AG09319 (cell line): ENCODE results near the gene TCF4.

Source experiments
- DNase-seq: peaks from one replicate; pipeline ENCODE4 v3.0.0-alpha.2; 2010; ENCODE audit warnings: low read depth; ENCODE audit errors: extremely low read depth
- TF ChIP-seq, protein P1 (sequence below): IDR thresholded peaks from 2 replicates; pipeline ENCODE4 v1.5.1; 2011; ENCODE audit warnings: low read depth, mild to moderate bottlenecking, inconsistent platforms, low read length, moderate library complexity

TCF4 gene

DNA sequence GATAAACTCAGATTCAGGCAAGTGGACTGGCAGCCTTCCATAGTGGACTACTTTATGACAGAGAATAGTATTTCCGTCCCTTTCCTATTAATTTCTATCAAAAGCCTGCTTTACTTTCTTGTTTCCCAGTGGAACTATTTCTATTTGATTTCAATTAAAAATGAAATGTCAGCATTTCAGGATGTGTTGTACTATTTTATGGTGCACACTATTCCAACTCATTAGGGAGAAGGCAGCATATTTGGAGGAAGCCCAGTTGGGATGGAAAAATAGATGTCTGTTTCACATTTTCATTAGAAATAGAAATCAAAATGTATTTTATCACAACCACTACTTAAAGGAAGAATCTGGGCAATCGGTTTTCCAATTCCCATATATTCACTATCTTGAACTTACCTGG lies 37.9 kb upstream of the TCF4 start:
- DNase-seq = no peak
- TF ChIP-seq, protein P1, sequence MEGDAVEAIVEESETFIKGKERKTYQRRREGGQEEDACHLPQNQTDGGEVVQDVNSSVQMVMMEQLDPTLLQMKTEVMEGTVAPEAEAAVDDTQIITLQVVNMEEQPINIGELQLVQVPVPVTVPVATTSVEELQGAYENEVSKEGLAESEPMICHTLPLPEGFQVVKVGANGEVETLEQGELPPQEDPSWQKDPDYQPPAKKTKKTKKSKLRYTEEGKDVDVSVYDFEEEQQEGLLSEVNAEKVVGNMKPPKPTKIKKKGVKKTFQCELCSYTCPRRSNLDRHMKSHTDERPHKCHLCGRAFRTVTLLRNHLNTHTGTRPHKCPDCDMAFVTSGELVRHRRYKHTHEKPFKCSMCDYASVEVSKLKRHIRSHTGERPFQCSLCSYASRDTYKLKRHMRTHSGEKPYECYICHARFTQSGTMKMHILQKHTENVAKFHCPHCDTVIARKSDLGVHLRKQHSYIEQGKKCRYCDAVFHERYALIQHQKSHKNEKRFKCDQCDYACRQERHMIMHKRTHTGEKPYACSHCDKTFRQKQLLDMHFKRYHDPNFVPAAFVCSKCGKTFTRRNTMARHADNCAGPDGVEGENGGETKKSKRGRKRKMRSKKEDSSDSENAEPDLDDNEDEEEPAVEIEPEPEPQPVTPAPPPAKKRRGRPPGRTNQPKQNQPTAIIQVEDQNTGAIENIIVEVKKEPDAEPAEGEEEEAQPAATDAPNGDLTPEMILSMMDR = no peak

DNA sequence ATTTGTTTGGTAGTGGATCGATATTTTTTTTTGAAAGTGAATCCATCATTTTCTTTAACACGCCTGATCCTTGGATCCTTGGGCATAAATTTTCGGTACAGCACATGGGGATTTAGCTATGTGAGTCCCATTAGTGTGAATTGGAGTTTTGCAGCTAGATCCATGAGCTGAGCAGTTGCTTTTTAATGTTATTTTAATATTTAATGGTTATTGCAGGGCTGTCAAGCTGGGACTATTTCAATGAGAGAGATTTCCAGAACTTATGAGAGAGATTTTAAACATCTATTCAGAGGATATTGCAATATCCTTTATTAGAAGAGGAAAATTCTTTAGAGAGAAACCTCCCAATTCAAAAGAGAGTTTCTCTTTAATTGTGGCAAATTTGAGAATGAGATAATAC lies 35.6 kb upstream of the TCF4 start:
- DNase-seq = no peak
- TF ChIP-seq, protein P1 = no peak

DNA sequence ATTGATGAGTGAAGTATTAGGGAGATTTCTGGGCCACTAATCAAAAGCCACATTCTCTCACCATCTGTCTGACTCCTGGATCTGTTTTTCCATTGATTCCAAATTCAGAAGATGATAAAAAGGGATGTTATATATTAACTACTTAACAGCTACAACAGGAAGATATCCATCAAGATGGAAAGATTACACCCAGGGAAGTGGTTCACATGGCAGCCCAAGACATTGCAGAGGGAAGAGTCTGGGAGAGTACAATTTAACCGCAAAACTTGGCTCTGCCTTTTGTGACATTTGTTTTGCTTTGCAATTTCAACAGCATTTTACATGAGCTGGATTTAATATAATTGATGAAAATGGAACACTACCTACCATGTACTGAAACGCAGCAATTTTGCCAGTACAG lies 22.5 kb upstream of the TCF4 start:
- no peak for DNase-seq
- TF ChIP-seq, protein P1 = no peak

DNA sequence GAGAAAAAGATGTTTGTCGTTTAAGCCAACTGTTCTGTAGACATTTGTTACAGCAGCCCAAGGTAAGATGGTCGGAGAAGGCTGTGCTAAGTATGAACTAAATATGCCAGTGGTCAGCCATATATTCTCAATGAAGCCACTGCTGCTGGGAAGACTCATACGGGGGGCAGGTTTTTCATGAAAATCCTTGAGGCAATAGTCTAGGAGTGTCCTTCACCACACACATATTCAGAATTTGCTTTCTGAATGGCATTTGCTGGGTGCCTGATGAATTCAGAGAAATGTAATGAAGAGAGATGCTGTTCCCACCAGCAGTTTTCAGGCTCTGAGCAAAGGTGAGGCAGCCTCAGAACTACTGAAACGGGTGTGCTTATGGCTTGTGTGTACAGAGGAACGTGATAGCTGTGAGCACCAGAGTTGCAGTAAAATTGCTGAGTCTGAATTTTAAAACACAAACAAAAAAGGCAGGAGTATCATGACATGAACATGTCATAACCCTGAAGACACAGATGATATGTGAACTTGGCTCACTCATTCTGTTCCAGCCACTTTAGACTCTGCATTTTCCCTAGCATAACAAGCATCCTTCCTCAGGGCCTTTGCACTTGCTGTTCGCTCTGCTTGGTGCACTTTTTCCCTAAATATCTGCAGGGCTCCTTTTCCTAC lies 21.3 kb upstream of the TCF4 start:
- TF ChIP-seq, protein P1 = no peak
- DNase-seq = no peak

DNA sequence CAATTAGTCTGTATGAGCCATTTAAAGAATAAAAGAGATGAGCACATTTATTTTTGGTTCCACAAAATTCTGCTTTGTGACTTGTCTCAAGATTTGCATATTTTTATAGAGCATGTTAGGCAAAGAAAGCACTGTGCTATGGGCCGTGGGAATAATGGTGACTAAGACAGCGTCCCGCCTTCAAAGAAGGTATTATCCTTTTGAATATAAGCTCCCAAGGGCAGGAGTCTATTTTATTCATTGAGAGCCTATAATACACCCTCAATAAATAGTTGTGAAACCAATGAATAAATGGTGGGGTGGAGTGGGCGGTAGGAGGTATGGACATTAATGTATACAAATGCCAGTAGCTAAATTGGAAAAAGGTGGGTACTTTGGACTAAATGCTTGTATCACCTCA lies 20.5 kb upstream of the TCF4 start:
- no peak for DNase-seq
- TF ChIP-seq, protein P1 = no peak

DNA sequence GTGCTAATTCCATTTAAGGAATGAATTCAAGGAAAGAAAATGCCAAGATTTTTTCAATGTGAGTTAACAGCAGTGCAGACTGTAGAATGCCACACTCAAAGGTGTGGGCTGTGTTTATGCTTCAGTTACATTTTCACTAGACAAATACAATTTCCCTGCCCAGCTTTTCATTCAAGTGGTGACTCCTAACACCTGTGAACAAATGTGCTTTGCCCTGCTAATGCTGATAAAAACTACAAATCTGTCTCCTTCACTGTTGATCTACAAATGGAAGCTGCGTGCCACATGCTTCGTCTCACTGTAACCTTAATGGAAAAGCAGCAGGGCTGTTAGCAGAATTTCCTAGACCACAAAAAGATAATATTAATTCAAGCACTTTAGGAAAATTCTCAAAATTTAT lies 19.8 kb upstream of the TCF4 start:
- TF ChIP-seq, protein P1 = no peak
- no peak for DNase-seq

DNA sequence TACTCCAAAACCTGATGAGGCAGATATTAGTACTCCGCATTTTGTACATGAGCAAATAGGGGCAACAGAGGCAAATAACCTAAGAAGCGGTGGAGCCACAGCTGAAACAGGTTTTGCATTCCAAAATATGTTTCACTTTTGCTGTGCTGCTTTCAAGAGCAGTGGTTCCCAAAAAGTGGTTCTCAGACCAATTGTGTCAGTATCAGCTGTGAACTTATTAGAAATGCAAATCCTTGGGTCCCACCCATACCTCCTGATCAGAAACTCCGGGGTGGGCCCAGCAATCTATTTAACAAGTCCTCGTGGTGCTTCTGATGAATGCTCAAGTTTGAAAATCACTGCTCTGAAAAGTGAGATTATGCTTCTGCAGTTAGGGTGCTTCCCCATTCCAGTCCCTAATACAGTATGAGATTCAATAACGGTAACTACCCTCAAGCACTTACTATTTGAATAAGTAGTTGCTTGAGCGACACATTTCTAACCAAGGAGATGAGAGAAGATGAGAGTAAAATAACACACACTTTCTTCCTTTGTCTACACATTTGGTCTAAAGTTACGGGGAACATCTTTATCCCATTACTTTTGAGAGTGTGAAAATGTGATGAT lies 17.8 kb upstream of the TCF4 start:
- TF ChIP-seq, protein P1 = no peak
- no peak for DNase-seq
